HG03196 (cell line): ENCODE results near the gene ATP6V1G2.
A peak's percentile ranks its signal among the peaks of the same experiment; 100 is the strongest.
"Not testable (repeated sequence)": the region's sequence is repeated elsewhere in the genome, so short reads cannot be mapped to it uniquely, and the experiment has no call there.

ENCODE experiments used
- ATAC-seq: cut with Tn5 transposase; IDR thresholded peaks from one replicate; pipeline ENCODE4 v1.9.1; 2021; ENCODE audit not compliant: unreplicated experiment

ATP6V1G2 gene

DNA sequence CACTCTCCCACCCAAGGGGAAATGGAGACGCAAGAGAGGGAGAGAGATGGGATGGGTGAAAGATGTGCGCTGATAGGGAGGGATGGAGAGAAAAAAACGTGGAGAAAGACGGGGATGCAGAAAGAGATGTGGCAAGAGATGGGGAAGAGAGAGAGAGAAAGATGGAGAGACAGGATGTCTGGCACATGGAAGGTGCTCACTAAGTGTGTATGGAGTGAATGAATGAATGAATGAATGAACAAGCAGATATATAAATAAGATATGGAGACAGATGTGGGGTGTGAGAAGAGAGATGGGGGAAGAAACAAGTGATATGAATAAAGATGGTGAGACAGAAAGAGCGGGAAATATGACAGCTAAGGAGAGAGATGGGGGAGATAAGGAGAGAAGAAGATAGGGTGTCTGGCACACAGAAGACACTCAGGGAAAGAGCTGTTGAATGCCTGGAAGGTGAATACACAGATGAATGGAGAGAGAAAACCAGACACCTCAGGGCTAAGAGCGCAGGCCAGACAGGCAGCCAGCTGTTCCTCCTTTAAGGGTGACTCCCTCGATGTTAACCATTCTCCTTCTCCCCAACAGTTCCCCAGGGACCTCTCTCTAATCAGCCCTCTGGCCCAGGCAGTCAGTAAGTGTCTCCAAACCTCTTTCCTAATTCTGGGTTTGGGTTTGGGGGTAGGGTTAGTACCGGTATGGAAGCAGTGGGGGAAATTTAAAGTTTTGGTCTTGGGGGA lies 29.7 kb upstream of the ATP6V1G2 start:
- no peak for ATAC-seq

DNA sequence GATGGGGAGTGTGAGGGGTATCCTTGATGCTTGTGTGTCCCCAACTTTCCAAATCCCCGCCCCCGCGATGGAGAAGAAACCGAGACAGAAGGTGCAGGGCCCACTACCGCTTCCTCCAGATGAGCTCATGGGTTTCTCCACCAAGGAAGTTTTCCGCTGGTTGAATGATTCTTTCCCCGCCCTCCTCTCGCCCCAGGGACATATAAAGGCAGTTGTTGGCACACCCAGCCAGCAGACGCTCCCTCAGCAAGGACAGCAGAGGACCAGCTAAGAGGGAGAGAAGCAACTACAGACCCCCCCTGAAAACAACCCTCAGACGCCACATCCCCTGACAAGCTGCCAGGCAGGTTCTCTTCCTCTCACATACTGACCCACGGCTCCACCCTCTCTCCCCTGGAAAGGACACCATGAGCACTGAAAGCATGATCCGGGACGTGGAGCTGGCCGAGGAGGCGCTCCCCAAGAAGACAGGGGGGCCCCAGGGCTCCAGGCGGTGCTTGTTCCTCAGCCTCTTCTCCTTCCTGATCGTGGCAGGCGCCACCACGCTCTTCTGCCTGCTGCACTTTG lies 29.0 kb upstream of the ATP6V1G2 start, which contains the start of gene TNF:
Gene TNF, plus strand, starts transcription at position 231 of the 567 bp plus-strand sequence. Its CDS starts 177 bp downstream, at position 408.
- no peak for ATAC-seq

DNA sequence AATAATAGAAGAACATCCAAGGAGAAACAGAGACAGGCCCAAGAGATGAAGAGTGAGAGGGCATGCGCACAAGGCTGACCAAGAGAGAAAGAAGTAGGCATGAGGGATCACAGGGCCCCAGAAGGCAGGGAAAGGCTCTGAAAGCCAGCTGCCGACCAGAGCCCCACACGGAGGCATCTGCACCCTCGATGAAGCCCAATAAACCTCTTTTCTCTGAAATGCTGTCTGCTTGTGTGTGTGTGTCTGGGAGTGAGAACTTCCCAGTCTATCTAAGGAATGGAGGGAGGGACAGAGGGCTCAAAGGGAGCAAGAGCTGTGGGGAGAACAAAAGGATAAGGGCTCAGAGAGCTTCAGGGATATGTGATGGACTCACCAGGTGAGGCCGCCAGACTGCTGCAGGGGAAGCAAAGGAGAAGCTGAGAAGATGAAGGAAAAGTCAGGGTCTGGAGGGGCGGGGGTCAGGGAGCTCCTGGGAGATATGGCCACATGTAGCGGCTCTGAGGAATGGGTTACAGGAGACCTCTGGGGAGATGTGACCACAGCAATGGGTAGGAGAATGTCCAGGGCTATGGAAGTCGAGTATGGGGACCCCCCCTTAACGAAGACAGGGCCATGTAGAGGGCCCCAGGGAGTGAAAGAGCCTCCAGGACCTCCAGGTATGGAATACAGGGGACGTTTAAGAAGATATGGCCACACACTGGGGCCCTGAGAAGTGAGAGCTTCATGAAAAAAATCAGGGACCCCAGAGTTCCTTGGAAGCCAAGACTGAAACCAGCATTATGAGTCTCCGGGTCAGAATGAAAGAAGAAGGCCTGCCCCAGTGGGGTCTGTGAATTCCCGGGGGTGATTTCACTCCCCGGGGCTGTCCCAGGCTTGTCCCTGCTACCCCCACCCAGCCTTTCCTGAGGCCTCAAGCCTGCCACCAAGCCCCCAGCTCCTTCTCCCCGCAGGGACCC lies 28.0 kb upstream of the ATP6V1G2 start:
- no peak for ATAC-seq

DNA sequence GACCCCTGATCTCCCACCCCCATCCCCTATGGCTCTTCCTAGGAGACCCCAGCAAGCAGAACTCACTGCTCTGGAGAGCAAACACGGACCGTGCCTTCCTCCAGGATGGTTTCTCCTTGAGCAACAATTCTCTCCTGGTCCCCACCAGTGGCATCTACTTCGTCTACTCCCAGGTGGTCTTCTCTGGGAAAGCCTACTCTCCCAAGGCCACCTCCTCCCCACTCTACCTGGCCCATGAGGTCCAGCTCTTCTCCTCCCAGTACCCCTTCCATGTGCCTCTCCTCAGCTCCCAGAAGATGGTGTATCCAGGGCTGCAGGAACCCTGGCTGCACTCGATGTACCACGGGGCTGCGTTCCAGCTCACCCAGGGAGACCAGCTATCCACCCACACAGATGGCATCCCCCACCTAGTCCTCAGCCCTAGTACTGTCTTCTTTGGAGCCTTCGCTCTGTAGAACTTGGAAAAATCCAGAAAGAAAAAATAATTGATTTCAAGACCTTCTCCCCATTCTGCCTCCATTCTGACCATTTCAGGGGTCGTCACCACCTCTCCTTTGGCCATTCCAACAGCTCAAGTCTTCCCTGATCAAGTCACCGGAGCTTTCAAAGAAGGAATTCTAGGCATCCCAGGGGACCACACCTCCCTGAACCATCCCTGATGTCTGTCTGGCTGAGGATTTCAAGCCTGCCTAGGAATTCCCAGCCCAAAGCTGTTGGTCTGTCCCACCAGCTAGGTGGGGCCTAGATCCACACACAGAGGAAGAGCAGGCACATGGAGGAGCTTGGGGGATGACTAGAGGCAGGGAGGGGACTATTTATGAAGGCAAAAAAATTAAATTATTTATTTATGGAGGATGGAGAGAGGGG lies 27.1 kb upstream of the ATP6V1G2 start:
- ATAC-seq = no peak

DNA sequence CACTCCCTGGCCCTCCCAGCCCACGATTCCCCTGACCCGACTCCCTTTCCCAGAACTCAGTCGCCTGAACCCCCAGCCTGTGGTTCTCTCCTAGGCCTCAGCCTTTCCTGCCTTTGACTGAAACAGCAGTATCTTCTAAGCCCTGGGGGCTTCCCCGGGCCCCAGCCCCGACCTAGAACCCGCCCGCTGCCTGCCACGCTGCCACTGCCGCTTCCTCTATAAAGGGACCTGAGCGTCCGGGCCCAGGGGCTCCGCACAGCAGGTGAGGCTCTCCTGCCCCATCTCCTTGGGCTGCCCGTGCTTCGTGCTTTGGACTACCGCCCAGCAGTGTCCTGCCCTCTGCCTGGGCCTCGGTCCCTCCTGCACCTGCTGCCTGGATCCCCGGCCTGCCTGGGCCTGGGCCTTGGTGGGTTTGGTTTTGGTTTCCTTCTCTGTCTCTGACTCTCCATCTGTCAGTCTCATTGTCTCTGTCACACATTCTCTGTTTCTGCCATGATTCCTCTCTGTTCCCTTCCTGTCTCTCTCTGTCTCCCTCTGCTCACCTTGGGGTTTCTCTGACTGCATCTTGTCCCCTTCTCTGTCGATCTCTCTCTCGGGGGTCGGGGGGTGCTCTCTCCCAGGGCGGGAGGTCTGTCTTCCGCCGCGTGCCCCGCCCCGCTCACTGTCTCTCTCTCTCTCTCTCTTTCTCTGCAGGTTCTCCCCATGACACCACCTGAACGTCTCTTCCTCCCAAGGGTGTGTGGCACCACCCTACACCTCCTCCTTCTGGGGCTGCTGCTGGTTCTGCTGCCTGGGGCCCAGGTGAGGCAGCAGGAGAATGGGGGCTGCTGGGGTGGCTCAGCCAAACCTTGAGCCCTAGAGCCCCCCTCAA lies 25.9 kb upstream of the ATP6V1G2 start, which contains the start of gene LTA:
Gene LTA, plus strand, starts transcription at position 249 of the 871 bp plus-strand sequence. Its CDS starts 454 bp downstream, at position 703.
- peak; percentile 33 for ATAC-seq

DNA sequence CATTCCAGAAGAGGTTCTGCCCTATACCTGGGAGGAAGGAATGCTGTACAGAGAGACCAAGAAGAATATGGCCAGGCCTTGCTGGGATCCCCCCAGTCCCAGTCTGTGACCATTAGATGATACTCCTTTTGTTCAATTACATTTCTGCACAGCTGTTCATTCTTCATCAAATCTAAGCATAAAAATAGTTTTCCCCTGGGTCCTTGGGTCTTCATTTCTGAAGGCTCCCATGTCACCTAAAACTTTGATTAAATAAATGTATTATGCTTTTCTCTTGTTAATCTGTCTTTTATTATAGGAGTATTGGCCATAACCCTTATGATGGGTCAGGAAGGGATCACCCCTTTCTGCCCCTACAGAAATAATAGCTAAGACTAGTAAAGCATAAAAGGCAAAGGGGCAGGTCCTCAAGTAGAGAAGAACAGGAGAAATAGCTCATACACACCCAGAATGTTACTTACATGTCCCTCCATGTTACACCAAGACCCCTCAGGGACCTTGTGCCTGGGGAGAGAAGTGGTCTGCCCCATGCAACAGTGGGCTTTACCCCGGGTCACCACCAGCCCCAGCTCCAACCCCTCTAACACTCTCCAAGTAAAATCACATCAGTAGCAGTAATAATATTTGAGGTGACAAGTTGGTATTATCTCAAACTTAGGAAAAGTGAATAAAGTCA lies 23.6 kb upstream of the ATP6V1G2 start:
- ATAC-seq = no peak

DNA sequence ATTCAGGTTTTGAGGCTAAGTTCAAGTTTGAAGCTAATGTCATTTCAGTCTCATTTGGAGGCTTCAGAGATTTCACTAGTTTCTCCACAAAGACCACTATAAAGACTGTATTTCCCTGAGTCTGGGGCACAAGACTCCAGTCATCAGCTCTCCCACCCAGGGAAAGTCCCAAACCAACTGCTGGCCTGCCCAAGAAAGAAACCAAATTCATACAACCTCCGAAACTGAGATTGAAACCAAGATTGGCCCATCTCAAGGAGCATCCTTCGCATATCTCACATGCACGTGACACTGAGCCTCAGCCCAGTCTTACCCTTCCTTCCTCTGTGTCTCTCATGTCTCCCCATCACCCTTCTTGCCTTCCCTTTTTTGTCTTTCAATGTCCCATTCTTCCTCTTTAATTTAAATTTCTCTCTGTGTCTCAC lies 22.1 kb upstream of the ATP6V1G2 start:
- peak; percentile 56 for ATAC-seq

DNA sequence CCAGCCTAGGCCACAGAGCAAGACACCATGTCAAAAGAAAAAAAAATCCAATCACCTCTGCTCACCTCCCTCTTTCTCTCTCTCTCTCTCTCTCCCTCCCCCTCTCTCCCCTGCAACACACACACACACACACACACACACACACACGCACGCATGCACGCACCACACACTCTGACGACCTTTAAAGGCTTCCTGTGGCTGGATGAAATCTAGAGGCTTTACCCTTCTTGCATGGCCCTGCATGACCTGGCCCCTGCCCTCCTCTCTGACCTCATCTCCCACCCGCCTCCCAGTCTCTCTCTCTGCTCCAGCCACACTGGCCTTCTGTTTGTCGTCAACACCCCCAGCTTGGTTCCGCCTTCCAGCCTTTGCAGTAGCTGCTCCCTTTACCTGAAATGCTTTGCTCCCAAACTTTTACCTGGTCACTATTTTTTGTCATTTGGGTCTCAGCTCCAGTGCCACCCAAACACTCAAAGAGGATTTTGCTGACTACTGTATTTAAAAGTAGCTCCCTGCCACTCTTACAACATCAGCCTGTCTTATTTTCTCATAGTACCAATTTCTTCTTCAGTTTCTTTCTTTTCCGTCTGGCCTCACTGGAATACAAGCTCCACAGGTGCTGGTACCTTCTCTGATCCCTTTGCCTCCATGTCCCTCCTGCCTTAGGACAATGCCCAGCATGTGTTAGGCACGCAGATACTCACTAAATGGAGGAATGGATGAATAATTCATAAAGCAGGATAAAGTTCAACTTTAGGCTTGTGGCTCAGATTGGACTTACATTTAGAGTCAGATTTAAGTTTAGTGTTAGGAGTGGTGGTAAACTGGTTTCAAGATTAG lies 21.3 kb upstream of the ATP6V1G2 start:
- peak; percentile 2 for ATAC-seq

DNA sequence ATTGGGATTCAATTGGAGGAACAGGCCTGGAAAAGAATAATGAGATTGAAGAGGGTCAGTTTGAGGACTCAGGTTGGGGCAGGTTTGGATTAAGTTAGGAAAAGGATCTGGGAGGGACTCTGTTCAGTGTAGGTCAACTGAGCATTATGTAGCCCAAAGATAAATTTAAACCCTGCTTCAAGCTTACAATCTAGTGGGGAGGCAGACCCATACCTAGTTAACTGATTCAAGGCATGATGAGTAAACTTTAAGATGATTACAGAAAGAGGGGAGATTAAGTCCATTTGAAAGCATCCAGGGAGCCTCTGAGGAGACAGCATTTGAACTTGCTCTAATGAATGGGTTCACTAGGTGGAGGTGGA lies 14.3 kb upstream of the ATP6V1G2 start:
- no peak for ATAC-seq

DNA sequence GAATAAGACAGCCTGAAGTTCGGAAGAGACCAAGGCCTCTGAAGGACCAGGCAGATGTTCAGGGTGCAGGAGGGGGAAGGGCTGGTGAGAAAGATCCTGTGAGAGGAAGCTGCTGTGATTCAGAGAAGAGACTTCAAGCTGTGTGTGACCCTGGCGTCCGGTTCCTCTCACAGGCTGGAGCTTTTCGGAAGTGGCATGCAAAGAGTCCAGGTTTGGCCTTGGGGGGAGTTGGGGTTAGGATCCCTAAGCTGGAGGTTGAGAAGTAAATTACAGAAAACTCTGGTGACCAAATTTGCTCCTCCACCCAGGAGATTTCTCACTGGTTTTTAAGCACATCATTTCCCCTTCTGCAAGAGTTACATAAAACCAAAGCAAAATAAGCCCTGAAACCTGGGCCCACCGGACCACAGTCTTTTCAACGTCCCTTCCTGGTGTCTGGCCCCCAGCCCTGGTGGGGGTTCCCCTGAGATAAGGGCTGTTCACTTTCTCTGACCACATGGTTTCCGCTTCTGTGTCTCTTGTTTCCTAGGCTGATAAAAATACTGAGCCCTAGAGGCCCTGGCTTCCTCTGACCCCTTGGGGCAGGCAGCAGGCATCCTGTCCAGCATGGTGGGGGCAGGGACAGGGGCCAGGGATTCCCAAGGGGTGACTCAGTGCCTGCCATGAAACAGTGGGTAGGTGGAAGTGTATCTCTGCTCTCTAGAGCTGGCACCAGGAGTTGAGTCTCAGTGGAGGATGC lies 13.7 kb upstream of the ATP6V1G2 start:
- peak; percentile 74 for ATAC-seq

DNA sequence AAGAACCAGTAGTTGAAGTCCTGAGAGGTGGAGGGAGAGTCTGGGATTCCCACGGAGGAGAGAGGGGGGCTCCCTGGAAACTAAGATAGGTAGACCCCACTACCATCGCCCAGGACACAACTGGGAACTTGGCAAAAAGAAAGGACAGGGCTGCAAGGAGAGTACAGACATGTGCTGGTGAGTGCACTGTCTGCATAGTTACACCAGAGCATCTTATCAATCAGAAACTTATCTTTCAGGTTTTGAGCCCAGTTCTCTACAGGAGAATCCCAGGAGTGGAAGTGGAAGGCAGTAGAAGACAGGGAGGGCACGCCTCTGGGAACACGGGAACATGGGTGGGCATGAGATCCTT lies 13.2 kb upstream of the ATP6V1G2 start:
- ATAC-seq = no peak

DNA sequence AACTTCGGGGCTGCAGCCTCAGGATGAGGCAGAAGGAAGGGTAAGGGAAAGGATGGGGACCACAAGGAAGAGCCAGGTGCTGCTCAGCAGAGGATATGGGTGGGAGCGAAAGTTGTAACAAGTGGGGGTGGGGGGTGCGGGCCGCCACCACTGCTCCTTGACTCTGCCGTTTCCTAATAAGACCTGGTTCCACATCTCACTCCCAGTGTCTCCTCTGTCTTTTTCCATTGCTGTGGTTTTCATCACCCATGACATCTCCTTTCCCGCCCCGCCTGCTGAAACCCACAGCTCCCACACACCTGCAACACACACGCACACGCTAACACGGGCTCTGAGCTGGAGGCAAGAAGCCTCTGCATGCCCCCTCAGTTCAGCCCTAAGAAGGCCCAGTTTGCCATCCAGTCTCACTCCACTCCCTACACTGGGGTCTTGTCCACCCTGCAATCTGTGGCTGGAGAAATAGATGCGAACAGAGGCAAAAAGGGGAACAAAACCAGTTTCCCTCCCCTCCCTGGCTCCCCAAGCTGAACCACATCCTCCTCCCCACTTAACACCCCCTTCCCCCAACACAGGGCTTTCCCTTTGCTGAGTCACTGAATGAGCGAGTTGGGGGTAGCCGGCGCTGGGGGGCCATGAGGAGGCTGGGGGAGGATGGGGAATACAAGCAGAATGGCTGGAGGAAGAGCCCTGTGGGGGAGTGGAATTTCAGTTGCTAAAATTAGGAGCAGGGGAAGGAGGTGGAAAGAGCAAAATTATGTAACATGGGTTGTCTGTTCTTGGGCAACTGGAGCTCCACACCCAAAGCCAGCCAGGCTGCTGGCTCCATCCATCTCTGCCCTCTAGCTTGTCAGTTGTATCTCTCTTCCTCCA lies 12.5 kb upstream of the ATP6V1G2 start:
- ATAC-seq = no peak

DNA sequence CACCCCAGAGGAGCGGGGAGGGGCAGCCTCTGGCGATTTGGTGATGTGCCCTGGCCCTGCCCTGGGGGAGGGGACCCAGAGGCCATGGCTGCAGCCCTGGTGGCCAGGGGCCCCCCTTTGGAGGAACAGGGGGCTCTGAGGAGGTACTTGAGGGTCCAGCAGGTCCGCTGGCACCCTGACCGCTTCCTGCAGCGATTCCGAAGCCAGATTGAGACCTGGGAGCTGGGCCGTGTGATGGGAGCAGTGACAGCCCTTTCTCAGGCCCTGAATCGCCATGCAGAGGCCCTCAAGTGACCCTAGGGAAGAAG lies 11.9 kb upstream of the ATP6V1G2 start:
- ATAC-seq = no peak

DNA sequence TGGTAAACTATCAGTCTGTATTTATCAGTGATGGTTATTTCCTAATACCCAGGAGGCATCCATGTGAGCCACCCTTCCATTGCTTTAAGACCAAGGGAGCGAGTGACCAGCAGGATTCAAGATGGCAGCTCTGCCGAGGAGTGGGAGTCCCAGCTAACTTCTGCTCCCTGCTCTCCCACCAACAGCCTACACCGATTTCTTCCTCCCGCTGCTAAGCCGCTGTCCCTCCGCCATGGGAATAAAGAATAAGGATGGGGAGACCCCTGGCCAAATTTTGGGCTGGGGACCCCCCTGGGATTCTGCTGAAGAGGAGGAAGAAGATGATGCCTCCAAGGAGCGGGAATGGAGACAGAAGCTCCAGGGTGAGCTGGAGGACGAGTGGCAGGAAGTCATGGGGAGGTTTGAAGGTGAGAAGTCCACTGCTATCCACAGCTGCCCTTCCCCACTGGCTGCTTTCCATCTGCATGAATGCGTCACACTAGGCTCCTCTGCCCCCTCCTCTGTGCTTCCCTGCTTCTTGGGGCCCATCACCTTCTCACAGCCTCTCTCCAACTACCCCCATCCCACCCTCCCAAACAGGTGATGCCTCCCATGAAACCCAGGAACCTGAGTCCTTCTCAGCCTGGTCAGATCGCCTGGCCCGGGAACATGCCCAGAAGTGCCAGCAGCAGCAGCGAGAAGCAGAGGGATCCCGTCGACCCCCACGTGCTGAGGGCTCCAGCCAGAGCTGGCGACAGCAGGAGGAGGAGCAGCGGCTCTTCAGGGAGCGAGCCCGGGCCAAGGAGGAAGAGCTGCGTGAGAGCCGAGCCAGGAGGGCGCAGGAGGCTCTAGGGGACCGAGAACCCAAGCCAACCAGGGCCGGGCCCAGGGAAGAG lies 11.3 kb upstream of the ATP6V1G2 start:
- ATAC-seq = no peak

DNA sequence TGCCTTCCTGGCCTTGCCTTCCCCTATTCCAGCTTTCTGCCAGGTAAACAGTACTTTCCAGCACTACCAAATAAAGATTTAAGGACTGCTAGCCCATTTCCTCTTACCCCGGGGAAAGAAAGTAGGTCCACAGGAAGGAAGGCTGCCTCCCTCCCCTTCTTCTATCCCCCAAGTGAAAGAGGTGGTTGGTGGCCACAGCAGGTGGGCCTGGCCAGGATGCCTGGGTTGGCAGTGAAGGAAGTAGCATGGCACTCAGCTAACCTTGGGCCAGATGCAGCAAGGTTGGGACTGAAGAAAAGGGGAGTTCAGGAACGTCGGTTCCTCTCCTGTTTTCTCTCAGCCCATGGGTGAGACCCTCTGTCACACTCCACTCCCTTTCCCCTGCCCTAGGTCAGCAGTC lies 9.9 kb upstream of the ATP6V1G2 start:
- ATAC-seq = no peak

DNA sequence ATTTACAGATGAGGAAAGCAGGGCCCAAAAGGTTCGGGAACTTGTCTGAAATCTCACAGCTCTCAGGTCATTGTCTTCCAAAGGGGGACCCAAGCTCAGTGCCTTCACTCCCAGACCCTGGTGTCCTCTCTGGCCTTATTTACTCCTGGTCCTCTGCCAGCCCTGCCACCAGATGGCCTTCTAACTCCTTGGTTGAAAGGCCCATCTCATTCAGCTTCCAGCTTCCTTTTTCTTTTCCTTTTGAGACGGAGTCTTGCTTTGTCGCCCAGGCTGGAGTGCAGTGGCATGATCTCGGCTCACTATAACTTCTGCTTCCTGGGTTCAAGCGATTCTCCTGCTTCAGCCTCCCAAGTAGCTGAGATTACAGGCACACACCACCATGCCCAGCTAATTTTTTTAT lies 5.0 kb upstream of the ATP6V1G2 start:
- ATAC-seq = not testable (repeated sequence)
